Pons (tissue), 1 donor: ENCODE results near the gene GJC3.
A peak's percentile ranks its signal among the peaks of the same experiment; 100 is the strongest.
"Not testable (repeated sequence)": the region's sequence is repeated elsewhere in the genome, so short reads cannot be mapped to it uniquely, and the experiment has no call there.

Experiments used
- DNase-seq: peaks from one replicate; pipeline ENCODE4 v3.0.0-alpha.2; 2016; ENCODE audit warnings: low spot score

Gene GJC3

GRCh38 chr7:99928994-99929729, at the start of gene GJC3:
Gene GJC3 (minus strand): TSS chr7:99929620. CDS start chr7:99929620, 0 bp downstream.
- peak; percentile 55 for DNase-seq

- DNase-seq: no peak
These were observed 47.2 kb upstream of the GJC3 start for GRCh38 chr7:99976626-99977025.

GRCh38 chr7:99975782-99976521, 46.5 kb upstream of the GJC3 start, which contains the start of gene AZGP1:
Gene AZGP1 (minus strand): TSS chr7:99976031. CDS start chr7:99976020, 11 bp downstream.
- DNase-seq: peak; percentile 30

- DNase-seq: no peak
These were observed 45.3 kb upstream of the GJC3 start for GRCh38 chr7:99974681-99975080.

GRCh38 chr7:99973817-99974216, 44.4 kb upstream of the GJC3 start:
- DNase-seq: not testable (repeated sequence)

GRCh38 chr7:99971242-99971641, 41.8 kb upstream of the GJC3 start:
- no peak for DNase-seq

GRCh38 chr7:99969813-99970212, 40.4 kb upstream of the GJC3 start:
- not testable (repeated sequence) for DNase-seq

- no peak for DNase-seq
These were observed 39.9 kb upstream of the GJC3 start for GRCh38 chr7:99969298-99969697.

- no peak for DNase-seq
These were observed 29.3 kb upstream of the GJC3 start for GRCh38 chr7:99958564-99959227.

GRCh38 chr7:99955247-99955646, 25.8 kb upstream of the GJC3 start:
- DNase-seq: no peak

- not testable (repeated sequence) for DNase-seq
These were observed 25.2 kb upstream of the GJC3 start for GRCh38 chr7:99954643-99955042.

GRCh38 chr7:99953649-99954048, 24.2 kb upstream of the GJC3 start:
- DNase-seq: no peak

- DNase-seq: not testable (repeated sequence)
These were observed 23.2 kb upstream of the GJC3 start for GRCh38 chr7:99952649-99953048.

GRCh38 chr7:99950819-99951218, 21.4 kb upstream of the GJC3 start:
- DNase-seq: not testable (repeated sequence)

- DNase-seq: peak; percentile 9
These were observed 20.3 kb upstream of the GJC3 start for GRCh38 chr7:99949645-99950228.

- DNase-seq: no peak
These were observed 18.2 kb upstream of the GJC3 start for GRCh38 chr7:99947608-99948007.

GRCh38 chr7:99944497-99945070, 15.2 kb upstream of the GJC3 start:
- DNase-seq: no peak

- DNase-seq: no peak
These were observed 14.4 kb upstream of the GJC3 start for GRCh38 chr7:99943641-99944496.

GRCh38 chr7:99938296-99938695, 8.9 kb upstream of the GJC3 start:
- no peak for DNase-seq

GRCh38 chr7:99935009-99935408, 5.6 kb upstream of the GJC3 start:
- DNase-seq: not testable (repeated sequence)

GRCh38 chr7:99930376-99930775, 956 bp upstream of the GJC3 start:
- DNase-seq: no peak
